GM12891 (cell line): ENCODE data around the gene APBB3.

Experiments used
- POLR2A ChIP-seq: IDR thresholded peaks from 2 replicates; pipeline ENCODE4 v1.6.1; 2011; ENCODE audit warnings: low read depth, low read length, control low read depth
- POLR2AphosphoS5 ChIP-seq: IDR thresholded peaks from 2 replicates; pipeline ENCODE4 v1.6.1; 2011; ENCODE audit warnings: low read depth, low read length, control low read depth
- POU2F2 ChIP-seq: IDR thresholded peaks from 2 replicates; pipeline ENCODE4 v1.6.1; 2011; ENCODE audit warnings: low read depth, mild to moderate bottlenecking, control low read depth, low read length, moderate library complexity

DNA sequence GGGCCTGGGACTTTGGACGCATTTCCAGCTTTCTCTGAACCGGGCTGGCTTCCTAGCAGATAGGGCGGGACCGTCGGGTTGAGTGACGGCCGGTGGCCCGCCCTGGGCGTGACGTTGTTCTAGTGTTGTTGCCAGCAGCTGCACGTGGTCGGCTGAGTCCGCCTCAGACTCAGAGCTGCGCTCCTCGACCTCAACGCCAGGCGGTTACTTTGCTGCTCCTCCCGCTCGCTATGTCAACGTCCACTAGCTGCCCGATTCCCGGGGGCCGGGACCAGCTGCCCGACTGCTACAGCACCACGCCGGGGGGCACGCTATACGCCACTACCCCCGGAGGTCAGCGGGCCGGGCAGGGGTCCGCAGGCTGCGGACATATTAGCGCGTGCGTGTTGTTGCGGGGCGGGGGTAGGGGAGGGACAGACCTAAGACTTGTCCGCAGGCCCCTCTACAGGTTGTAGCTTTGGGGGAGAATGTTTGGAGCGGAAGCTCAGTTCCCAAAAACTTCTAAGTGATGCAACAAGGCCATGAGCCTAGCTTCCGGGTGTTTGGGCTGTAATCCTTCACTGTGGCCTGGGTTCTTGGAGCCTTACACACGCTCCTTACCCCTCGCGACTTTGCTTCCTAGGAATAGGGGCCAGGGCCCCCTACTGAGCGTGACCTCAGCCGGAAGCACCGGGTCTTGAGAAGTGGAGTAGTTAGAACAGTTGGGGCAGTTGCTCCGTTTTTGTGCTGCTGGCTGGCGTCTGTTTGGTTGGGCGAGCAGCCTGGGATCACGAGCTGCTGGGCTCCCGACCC, 16.7 kb downstream of the APBB3 start, which contains the start of gene EIF4EBP3:
- peak; percentile 72 for TF ChIP-seq POLR2A
- peak; percentile 60; the same call in 1 of the 2 replicates for TF ChIP-seq POU2F2
- peak; percentile 77; the same call in 1 of the 2 replicates for TF ChIP-seq POLR2AphosphoS5
